Stimulated activated CD4-positive, alpha-beta T cell treated with anti-CD3 and anti-CD28 coated beads, Interleukin-4, amount 100 ng/mL, for 1 hour (primary cell): Measurements from ENCODE around the gene PLCB1.

Experiments used
- DNase-seq: peaks from one replicate; pipeline ENCODE4 v3.0.0-alpha.2; 2020

PLCB1 gene

DNA sequence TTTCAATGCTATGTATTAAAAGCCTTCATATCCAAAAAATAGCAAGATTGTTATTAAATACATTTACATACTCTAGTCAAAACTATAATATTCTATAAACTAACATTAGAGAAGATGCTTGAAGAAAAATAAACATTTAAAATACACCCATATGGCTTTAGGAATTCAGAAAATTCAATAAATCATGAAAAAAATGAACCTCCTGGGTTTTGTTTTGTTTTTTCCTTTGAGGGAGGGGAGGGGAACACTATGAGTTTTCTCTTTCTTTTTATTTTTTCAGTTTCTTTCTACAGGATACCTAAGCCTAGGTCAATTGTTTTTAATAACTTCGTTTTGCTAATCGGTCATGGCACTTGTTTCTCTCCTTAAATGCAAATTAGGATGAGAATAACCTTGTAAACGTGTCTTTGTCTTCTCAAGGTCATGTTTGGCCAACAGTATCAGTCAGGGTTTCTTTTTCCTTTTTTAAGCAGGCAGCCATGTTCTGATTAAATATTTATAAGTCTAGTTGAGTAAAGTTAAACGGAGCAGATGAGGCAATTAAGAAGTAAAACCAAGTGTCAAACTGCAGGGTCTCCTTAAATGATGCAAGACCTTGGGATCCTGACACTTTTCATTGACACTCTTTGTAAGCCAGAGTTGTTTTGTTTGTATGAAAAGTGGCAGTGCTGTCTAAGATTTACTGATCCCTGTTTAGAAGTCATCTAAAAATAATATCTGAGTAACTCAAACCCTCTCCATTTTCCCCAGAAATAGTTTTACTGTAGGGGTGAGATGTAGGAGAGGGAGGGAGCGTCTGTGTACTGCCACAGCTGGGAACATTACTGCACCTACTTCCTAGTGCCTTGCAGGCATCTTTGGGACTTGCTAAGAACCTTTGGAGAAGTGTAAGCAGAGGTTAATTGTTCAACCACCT is 392.3 kb downstream of the PLCB1 start:
- no peak for DNase-seq

DNA sequence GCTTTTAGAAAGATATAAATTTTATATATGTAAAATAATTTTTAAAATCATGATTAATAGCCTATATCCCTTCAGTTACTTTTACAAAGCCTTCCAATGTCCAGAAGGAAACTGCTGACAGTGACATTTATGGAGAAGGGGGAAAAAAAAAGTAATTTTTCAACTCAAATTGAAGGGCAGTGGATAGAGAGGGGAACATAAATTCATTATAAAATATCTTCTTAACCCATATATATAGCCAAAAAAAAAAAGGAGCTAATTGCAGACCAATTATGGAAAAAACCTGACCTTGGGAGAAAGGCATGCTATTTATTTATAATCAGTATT is 392.9 kb downstream of the PLCB1 start:
- DNase-seq, result no peak

DNA sequence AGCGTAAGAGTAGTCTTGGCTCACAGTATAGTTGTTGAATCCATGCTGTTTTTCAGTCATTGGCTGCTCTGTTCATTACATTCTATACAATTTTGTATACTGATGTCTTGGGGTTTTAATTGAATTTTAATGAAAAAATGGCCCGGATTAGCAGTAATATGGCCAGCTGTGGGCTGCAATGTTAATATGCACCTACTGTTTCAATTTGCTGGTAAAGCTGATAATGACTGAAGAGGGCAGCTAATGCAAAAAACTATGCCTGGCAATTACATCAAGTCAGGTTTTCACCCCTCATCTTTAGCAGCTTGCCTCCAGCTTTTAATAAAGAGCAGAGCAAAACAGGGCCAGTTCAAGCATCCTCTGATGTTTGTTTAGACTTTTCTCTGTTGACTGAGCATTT is 394.5 kb downstream of the PLCB1 start:
- DNase-seq, result no peak

DNA sequence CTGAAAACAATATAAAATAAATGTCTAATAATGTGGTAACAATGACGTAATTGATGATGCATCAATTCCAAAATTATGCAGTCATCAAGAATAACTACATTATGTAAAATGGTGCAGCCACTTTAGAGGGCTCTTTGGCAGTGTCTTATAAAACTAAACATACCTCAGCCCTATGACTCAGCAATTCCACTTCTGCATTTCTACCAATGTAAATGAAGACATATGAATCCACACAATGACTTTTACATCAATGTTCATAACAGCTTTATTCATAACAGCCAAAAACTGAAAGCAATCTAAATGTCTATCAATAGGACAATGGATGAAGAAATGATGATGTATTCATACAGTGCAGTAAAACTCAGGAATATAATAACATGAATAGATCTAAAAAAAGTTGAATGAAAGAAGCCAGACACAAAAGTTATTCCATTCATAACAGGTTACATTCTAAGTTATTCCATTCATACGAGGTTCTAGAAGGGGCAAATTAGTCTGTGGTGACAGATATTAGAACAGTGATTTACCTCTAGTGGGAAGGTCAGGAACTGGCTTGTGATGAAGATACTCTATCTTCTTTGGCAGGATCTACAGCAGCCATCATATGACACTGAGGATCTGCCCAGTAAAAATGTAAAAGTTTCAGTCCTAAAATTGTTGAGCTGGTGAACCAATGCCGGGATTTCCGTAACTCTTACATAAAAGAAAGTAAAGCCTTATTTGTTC is 396.1 kb downstream of the PLCB1 start:
- DNase-seq, result no peak

DNA sequence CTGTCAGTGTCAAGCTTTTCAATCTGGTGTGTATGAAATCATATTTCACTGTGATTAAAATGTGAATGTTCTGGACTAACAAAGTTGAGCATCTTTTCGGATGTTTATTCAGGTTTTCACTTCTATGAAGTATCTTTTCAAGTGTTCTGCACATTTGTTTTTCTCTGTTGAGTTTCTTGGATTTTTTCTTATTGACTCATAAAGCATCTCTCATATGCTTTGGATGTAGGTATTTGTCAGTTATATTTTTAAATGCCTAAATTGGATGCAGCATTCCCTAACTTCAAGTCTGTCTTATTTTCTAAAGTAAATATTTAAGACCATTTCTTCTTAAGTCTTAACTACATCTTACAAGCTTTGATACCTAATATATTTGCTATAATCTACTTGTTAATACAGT is 398.0 kb downstream of the PLCB1 start:
- no peak for DNase-seq

DNA sequence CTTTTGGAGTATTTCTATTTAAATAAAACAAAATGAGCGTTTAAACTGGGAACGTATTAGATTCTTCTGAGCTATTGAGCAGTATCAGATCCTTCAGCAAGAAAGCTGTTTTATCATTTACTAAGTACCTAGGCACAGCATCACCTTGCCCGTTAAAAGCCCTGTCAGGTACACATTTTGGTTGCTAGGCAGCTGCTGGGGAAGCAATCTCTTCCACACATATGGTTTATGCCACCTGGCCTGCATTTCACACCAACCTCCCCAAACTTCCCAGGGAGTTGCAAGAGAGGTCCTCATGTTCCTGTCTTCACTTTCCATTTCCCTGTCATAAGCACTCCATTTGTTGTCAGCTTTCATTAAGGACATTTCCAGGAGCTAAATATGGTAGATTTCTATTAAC is 400.1 kb downstream of the PLCB1 start:
- no peak for DNase-seq

DNA sequence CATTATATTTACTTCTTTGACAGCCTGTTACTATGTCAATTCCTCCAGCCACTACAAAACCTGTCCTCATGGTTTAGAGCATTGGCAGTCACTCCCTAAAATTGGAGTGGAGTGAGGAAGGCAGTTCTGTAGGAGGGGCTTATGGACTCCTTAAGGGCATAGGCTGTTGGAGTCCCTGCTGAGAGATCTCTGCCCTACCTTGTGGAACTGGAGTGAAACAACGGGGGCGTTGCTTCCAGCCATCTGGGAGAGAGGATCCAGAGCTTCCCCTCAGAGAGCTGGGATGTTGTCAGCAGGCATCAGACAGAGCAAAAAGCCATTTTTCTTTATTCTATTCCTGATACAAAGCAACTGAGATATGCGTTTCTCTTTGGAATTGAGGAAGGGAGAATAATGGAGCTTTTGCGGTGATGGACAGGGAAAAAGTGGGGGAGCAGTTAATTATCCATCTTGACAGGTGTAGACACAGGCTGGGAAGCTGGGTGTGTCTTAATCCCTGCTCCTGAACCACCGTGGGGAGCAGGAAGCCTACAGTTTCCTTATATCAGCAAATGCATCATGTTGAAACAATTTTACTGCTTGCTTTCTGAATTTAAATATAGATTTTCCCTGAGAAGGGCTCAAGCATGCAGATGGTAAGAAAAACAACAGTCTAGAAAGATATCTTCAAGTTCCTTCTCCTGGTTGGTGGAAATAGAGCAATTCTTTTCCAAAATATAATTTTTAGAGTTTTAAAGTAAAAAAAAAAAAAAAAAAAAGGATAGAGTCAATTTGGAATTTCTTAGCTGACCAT is 402.5 kb downstream of the PLCB1 start:
- no peak for DNase-seq

DNA sequence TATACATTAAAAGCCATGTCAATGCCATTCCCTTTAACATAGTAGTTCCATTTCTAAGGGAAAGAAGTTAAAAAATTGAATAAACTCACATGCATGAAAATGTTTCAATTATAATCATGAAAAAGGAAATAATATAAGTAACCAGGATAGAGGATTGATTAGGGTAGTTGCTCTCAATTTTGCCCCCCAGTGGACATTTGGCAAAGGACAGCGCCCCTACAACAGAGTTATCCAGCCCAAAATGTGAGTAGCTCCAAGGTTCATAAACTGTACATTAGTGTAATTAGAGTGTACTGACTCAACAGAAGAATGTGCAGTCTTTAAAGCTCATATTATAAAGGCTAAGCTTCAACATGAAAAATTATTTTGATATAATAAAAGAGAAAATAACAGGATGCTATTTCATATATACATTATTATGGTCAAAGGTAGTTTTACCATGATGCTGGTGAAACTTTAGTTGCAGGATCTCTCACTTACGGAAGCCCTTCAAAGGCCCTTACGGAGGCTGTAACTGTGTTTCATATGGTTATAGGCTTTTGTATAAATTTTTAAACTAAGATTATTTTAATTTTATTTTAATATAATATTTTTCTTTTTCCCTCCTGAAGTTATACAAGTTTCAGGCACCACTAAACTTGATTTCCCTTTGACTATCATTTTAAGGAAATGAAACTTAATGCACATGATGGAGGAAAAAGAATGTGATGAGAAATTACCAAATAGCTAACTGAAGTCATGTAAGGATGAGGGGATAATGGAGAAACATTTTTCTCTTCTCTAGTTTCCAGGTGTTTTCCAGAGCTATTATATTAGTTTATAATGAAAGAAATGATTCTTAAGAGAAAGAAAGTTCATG is 403.6 kb downstream of the PLCB1 start:
- no peak for DNase-seq

DNA sequence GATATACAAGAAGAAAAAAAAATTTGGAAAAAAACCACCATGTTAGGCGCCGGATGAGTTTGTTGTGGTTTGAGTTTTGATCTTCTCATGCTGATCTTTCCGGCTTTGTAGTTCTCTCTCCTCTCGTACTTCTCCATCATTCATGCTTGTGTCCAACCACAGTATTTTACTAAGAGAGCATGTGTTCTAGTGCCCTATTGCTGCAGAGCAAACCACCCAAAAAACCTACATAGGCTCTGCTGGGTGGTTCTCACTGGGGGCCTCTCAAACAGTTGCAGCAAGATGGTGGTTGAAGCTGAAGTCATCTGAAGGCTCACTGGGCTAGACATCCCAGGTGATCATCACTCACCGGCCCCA is 404.2 kb downstream of the PLCB1 start:
- DNase-seq, result no peak

DNA sequence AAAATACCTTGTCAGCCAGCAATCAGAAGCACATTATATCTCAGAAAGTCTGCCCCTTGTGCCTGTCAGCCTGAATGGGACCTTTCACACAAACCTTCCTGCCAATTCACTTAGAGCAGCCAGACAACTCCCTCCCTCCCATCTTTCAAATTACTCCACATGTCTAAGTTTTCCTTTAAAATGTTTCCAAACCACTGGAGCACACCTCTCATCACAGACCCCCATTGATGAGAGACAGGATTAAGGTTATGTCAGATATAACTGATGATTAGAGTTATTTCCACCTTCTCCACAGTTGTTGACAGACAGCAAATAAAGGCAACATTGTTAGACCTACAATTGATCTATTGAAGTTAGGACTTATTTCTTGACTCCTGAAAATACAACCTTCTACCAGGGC is 408.4 kb downstream of the PLCB1 start:
- no peak for DNase-seq

DNA sequence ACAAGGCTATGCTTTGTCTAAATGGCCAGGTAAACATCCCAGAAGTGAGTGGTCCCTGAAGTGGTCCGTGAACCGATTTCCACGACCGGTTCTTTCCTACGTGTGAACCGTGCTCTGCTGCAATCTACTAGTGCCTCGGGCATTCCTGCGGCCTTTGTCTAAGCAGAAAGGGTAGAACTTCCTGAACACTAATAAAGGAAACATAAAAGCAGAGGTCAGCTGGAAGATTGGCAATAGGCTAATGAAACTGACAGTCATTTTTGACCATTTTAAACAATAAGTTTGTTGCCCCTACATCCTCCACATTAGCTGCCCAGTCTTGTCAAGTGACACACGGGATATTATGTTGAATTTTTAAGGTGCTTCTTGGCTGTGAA is 410.0 kb downstream of the PLCB1 start:
- no peak for DNase-seq

DNA sequence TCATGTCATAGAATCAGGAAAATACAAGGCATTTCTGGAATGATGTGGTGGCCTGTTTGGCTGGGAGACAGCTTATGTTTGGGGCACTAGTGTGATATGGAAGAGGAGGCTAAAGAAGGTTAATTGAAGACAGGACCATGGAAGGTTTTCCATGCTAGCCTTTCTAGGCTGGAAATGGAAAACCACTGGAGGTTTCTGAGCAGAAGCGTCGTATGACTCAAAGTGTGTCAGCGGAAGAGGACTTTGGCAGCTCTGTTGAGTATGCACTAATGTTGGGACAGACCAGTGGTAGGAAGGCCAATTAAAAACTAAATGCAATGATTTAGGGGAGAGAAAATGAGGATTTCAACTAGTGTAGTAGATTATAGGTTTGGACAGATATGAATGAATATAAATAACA is 413.1 kb downstream of the PLCB1 start:
- DNase-seq, result no peak

DNA sequence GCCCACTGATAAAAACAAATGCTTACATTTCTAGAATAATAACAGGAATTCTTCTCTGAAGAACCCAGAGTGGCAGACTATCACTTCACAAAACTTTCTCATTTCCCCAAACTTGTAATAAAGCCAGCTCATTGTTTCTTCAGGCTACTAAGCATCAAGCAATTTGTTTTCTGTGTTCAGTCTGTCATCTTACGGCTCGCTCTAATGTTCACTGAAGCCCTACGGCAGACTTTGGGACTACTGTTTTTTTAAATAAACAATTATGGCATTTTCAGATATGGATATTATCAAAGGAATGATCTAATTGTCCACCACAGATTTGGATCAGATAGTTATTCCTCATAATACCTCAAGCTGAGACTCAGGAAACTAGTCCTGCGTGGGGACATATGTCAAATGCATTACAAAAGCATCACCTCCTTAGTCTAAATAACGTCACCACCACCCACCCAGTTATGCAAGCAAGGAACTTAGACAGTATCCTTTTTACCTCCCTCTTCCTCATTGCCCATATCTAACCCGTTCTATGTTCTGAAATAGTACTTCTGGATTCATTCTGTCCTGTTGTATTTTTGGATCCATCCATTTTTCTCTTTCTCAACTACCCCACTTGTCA is 415.1 kb downstream of the PLCB1 start:
- no peak for DNase-seq

DNA sequence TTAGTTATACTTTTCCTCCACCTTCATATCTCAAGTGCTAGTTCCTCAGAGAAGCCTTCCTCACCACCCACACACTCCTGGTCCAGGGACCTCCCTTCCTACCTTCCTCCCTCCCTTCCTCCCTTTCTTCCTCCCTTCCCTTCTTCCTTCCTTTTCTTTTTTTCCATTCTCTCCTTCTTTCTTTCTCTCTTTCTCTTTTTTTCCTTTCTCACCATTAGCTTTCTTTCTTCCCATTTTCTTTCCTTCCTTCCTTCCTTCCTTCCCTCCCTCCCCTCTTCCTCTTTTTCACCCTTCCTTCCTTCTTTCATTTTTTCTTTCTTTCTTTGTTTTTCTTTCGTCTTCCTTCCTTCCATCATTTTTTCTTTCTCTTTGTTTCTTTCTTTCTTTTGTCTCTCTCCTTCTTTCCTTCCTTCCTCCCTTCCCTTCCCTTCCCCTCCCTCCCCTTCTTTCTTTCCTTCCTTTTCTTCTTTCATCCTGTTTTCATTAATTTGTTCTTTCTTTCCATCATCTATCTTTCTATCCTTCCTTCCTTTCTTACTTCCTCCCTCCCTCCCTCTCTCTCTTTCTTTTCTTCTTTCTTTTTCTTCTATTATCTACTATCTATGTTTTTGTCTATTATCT is 416.0 kb downstream of the PLCB1 start:
- DNase-seq, result no peak

DNA sequence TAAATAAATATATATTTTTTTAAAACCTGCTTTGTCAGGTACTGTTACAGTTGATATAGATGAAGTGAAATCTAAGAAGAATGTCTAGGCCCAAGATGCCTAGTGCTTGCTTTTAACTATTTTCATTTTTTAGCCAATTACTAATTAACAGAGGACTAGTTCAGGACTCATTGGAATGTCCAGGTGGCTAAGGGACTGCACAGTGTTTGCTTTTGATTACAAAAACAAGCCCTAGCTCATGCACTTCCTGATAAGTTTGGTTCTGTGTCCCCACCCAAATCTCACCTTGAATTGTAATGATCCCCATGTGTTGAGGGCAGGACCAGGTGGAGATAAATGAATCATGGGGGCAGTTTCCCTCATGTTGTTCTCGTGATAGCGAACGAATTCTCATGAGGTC is 417.1 kb downstream of the PLCB1 start:
- no peak for DNase-seq

DNA sequence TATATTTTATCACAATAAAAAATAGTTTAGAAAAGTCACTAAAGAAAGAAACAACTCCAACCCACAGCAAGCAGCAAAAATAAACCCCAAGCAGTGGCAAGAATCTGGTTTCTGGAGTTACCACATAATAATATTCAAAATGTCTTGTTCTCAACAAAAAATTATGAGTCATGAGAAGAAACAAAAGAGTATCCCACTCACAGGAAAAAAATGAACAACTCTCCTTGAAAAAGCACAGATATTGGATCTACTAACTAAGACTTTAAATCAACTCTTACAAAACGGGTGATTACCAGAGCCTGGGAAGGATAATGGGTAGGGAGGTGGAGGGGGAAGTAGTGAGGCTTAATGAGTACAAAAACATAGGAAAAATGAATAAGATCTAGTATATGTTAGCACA is 425.6 kb downstream of the PLCB1 start:
- no peak for DNase-seq

DNA sequence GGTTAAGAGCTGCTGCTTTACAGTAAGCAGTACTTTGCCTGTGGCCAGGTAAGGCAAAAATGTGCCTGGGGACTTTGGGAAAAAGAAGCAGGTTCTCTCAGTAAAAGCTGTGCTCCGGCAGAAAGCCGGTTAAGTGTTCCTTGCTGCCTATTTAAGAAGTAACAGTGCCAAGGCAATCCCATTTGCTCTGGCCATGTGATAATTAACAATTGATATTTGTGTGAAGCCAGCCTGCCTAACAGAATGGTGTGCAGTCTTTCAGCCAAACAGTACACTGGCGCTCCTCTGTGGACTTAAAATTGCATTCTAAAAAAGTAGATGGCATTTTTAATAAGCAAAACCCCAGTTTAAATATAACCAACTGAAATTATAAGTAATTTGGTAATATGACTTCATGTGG is 430.3 kb downstream of the PLCB1 start:
- no peak for DNase-seq

DNA sequence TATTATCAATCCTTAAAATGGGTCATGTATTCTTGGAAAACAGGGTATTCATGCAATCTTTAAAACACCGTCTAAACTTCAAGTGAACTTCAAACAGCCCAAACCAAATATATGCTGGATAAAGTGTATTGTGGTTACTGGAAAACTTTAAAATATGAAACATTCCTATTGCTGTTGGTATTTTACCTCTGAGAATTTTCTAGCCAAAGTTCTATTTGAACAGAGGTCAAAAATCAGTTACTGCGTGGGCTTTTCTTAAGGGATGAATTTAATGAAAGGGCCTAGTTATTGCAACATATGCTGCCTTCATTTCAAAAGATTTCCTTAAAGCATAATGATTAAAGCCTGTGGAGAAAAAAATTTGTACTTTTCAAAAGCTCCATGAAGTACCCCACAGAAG is 436.0 kb downstream of the PLCB1 start:
- no peak for DNase-seq

DNA sequence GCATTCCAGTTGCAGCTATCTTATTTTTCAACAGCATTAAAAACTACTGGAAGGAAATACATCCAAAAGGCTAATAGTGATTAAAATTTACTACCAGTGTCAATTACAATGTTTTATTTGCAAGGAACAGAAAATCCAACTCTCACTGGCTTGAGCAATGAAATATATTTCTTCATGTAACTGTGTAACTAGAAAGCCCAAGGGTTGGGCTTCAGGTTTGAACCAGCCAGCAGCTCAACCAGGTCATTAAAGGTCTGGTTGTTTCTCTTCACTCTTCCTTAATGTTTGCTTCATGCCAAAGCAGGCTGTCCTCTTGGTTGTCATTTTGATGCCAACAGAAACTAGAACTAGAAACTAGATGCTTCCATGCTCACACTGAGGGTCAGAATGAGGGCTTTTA is 437.7 kb downstream of the PLCB1 start:
- DNase-seq, result no peak

DNA sequence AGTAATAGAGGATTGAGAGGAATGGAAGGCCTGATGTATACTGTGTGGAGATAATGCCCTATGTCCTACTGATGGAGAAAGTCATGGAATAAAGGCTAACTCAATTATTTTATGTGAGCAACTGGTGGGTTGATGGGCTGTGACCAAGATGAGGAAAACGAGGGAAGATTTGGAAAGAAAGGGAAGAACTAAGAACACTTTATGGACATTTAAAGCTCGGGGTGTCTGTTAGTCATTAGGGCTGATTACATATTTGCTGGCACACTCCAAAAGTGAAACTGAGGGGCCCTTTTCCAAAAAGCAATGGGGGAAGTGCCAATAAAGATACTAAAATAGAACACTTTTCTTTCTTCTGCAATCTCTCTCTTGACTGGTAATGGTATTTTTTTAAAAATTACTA is 439.5 kb downstream of the PLCB1 start:
- no peak for DNase-seq

DNA sequence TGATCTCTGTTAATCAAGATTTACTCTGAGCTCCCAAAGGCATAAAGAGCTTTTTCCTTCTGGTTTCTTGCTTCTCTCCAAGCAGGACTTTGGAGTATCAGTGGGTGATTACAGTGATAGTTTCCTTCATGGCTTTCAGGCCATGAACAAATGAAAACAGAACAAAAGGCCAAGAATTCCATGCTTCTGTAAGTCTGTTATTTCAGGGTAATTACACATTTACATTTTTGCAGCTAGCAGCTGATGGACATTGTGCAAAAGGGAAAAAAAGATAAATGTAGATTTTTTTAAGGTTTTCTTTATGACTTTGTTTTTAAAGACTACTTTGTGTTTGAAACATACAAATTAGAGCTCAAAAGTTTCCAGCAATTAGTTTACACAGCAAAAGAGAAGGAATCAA is 441.6 kb downstream of the PLCB1 start:
- DNase-seq, result no peak

DNA sequence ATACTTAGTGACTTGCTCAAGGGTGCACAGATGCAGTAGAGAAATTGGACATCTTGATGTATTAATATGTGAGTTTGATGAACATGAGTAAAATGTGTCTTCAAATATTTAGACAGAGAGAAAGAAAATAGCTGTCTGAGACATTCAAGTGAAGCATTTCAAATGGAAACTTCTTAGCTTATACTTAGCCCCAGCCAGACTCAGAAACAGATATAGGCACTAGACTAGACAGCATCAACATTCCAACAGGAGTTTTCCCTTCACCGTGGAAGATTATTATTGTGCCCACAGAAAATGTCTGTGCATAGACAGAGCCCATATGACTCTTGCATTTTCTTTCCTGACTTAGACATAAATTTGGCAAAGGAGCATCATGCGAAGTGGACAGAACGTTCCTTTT is 443.0 kb downstream of the PLCB1 start:
- DNase-seq, result no peak
